WI38 (cell line): ENCODE results near the gene XPNPEP2.

Source experiments
- H3K4me3 ChIP-seq: 2 replicates; pipeline ENCODE4 v1.5.1; 2011; ENCODE audit warnings: low read depth, mild to moderate bottlenecking, control low read depth, low read length
- TF ChIP-seq, protein P1 (sequence below): IDR thresholded peaks from 2 replicates; pipeline ENCODE4 v1.5.1; 2012; ENCODE audit warnings: low read depth, mild to moderate bottlenecking, control low read depth, low read length

The XPNPEP2 gene

DNA sequence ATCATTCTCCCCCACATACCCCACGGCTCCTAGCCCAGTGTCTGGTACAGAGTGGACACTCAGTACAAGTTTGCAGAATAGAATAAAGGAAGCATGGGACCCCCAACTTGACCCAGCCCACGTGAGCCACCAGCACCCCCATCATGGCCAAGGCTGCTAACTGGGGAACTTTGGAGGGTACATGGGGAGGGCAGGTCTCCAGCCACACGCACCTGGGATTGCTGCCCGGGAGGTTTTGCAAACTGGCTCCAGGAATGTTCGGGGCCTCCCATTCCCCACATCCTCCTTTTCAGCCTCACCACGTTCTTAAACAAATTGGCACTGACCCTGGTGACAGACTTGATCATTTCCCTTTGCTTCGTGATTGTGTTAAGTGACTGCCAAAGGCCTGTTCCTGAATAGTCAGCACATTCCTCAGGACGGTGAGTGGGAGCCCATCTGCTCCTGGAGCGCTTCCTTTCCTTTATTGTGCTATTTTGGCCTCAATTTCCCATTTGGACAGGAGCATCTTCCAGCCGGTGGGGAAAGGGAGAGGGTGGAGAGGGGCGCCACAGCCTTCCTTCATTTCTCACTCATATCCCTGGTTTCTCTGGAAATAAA lies 18.7 kb upstream of the XPNPEP2 start:
- TF ChIP-seq, protein P1, sequence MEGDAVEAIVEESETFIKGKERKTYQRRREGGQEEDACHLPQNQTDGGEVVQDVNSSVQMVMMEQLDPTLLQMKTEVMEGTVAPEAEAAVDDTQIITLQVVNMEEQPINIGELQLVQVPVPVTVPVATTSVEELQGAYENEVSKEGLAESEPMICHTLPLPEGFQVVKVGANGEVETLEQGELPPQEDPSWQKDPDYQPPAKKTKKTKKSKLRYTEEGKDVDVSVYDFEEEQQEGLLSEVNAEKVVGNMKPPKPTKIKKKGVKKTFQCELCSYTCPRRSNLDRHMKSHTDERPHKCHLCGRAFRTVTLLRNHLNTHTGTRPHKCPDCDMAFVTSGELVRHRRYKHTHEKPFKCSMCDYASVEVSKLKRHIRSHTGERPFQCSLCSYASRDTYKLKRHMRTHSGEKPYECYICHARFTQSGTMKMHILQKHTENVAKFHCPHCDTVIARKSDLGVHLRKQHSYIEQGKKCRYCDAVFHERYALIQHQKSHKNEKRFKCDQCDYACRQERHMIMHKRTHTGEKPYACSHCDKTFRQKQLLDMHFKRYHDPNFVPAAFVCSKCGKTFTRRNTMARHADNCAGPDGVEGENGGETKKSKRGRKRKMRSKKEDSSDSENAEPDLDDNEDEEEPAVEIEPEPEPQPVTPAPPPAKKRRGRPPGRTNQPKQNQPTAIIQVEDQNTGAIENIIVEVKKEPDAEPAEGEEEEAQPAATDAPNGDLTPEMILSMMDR: no peak
- H3K4me3 ChIP-seq: no peak overlapping the region

DNA sequence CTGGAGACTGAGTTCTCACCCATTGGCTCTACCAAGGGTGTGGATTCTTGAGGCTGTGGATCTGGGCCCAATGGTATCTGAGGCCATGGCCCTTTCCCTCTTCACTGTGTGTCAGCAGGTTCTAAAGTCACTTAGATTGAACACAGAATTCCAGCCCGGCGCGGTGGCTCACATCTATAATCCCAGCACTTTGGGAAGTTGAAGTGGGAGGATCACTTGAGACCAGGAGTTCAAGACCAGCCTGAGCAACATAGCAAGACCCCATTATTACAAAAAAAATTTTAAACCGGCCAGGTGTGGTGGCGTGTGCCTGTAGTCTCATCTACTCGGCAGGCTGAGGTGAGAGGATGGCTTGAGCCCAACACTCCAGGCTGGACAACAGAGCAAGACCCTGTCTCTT lies 18.0 kb upstream of the XPNPEP2 start:
- TF ChIP-seq, protein P1: no peak
- no peak overlapping the region for H3K4me3 ChIP-seq

DNA sequence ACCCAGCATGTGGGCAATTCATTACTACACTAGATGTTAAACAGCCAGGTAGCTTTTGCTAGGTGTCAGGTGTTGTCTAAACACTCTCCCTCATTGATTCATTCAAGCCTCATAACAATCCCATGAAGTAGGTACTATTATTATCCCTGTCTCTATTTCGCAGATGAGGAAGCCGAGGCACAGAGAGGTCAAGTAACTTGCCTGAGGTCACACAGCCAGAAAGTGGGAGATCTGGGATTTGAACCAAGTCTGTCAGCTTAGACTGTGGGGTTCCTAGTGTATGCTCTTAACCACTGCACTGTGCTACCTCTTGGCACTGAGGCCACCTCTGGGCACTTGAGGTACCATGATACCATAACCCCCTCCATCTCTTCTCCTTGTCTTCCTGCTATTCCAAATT lies 17.4 kb upstream of the XPNPEP2 start:
- H3K4me3 ChIP-seq: no peak overlapping the region
- TF ChIP-seq, protein P1: no peak

DNA sequence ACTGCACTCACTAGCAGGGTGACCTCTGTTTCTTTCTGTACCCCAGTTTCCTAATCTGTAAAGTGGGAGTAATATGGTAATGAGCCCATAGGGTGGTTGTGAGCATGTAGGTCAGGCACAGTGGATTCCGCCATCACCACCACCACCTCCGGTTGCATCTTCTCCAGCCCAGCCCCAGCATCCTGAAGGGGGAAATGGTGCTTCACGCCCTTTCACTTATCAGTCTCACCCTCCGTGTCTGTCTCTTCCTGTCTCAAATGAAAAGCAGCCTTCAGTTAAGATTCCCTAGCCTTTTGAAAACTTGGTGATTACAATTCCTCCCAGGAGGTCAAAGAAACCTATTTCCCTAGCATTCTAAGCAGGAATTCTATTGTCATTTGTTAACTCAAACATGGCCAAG lies 16.9 kb upstream of the XPNPEP2 start:
- TF ChIP-seq, protein P1: no peak
- no peak overlapping the region for H3K4me3 ChIP-seq

DNA sequence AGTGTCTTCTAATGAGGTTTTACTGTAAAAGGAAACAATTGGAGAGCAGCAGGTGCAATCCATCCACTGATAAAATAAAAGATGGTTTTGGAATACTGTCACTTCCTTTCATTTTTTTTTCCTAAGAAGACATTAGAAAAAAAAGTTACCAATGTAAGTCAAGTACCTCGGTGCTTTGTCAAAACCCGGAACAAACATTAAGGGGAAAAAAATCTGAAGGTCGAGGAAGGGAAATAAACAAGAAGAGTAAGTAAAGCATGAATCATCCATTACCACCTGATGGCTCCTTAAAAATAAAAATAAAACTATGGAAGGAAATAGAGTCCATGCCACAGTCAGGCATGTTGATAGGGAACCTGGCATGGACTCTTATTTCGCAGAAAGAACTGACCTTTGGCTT lies 15.3 kb upstream of the XPNPEP2 start:
- TF ChIP-seq, protein P1: no peak
- no peak overlapping the region for H3K4me3 ChIP-seq

DNA sequence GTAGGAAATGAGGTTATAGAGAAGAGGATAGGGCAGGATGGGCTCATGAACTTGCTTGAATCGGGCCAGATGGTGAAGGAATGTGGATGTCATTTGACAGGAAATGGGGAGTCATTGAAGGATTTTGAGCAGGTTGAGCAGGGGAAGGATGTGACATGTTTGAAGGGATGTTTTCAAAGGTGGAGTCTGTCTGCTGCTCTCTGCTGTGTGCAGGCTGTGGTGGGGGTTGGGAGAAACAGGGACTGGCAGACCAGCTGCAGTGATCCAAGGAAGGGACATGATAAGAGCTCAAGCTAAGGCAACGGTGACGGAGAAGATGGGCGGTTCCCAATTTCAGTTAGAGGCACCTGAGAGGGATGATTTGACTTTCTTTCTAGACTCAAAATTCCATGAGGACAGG lies 14.0 kb upstream of the XPNPEP2 start:
- no peak overlapping the region for H3K4me3 ChIP-seq
- TF ChIP-seq, protein P1: no peak

DNA sequence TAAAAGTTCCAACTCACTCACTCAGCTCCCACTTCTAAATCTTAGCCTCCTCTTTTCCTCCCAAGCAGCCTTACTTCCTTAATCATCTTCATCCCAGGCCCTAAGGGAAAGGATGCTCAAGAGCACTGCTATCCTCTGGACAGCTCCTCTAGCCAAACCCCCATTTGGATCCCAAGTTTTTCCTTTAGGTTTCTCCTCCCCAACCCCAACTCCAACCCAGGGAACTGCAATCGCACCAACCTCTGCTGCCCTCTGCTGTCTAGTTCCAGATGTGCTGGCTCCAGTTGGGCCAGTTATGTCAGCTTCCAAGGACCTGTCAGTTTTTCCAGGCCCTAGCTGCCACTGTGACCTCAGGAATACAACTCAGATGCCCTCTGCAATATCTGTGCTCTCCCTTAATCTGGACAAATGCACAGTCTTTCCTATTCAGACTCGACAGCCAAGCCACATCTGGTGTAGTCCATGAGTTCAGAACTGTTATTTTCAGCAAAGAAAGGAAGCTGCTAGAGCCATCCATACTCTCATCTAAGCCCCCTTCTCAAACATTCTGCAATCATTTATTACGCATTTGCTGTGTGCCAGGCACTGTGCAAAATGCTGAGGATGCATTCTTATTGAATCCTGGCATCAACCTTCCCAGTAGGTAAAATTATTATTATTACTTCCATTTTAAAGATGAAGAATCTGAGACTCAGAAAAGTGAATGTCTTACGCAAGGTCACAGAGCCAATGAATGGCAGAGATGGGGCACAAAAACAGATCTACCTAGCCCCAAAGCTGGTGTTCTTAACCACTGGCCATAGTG lies 12.3 kb upstream of the XPNPEP2 start:
- TF ChIP-seq, protein P1: peak; percentile 67
- no peak overlapping the region for H3K4me3 ChIP-seq
